ENCODE data around the gene TPPP. TPM values are rescaled to one million over a fixed set of nuclear protein-coding genes. Genes with fewer than 3 reads are reported as not detected.
A peak's percentile ranks its signal among the peaks of the same experiment; 100 is the strongest.
"Not testable (repeated sequence)": the region's sequence is repeated elsewhere in the genome, so short reads cannot be mapped to it uniquely, and the experiment has no call there.

Gene TPPP
- total and polyA plus RNA-seq, 2 of the 13 experiments (the other 11 are each of a cell fraction or from before 2014, with no cell fraction given) = 0.07 TPM; not detected in 1

DNA sequence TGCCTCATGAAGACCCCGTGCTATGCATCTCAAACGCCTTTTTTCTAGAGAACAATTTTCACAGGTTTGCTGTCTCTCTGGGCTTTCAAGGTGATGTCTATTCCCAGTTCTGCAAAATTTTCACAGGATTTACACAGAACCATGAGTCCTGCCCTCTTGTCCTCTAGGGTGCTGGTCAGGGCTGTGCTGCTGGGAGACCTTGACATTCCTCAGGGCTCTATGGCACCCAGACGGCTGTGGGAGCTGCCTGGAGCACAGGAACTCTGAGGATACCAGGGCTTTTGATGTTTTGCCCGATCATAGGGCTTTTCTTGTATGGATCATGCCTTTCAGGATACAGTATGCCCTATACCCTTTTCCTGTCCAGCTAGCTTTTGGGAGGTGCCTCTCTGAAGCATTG, 22.5 kb upstream of the TPPP start:
- 27% methylated on average over 4 of the region's 4 CpGs for WGBS (ENCODE audit: low lambda C conversion rate)
- not testable (repeated sequence) for H3K9me3 ChIP-seq (ENCODE audit: low read length)

DNA sequence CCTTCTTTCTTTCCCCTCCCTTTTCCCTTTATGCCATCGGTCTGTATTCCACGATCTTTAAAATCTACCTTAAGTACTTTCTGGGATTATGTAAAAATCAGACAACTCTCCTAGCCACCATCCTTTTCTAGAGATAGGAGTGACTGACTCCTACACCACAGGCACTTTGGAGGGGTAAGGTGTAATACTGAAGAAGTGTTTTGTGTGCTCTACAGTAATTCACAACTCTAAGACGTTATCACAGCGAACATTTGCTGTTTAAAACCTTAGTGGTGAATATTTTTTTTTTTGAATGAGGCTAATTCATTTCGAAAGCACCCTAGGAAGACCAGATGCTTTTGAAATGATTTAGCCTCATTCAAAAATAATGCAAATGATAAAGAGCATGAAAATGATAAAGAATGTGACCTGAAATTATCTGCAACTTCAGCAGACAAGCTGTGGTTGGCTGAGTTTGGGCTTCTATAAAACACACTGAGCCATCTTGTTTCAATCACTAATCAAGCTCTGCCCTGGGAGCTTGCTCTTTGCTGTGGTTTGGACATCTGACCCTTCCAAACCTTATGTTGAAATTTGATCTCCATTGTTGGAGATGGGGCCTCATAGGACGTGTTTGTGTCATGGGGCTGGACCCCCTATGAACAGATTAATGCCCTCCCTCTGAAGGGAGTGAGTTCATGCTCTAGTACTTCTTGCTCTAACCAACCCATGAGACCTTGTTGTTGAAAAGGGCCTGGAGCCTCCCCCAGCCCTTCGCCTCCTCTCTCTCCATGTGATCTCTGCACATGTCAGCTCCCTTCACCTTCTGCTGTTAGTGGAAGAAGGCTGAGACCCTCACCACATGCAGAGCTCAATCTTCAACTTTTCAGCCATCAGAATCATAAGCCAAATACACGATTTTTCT, 21.3 kb upstream of the TPPP start:
- H3K27ac ChIP-seq (ENCODE audit: extremely low read length, insufficient read depth, low read length); H3K9me3 ChIP-seq (ENCODE audit: low read length); CTCF ChIA-PET (ENCODE audit: low intra/inter-chr PET ratio, low total read pairs); H3K4me1 ChIP-seq (ENCODE audit: insufficient read depth, low read length); H3K4me3 ChIP-seq (replicated peaks in 1 of 3; ENCODE audit: insufficient read depth in 1 of 3, low read depth in 2 of 3, low read length in 3 of 3); H3K36me3 ChIP-seq (replicated peaks in 1 of 2; ENCODE audit: control insufficient read depth in 1 of 2, insufficient read depth in 2 of 2, low read length in 2 of 2); H3K79me2 ChIP-seq (ENCODE audit: insufficient read depth, low read length); H3K9ac ChIP-seq (ENCODE audit: insufficient read depth, low read depth, low read length); H2AFZ ChIP-seq (ENCODE audit: low read length); H4K20me1 ChIP-seq (ENCODE audit: insufficient read depth, low read length); H3K27me3 ChIP-seq (ENCODE audit: control insufficient read depth in 1 of 2, insufficient read depth in 2 of 2, low read length in 2 of 2); BruUV-seq (replicated peaks); DNase-seq (ENCODE audit: low spot score); POLR2A ChIA-PET; H3K4me2 ChIP-seq (ENCODE audit: low read depth, low read length): not testable (repeated sequence)
- 30% methylated on average over 8 of the region's 8 CpGs for WGBS (ENCODE audit: low lambda C conversion rate)
- intact Hi-C loops (cut with micrococcal nuclease; ENCODE audit: unreplicated experiment) = loop anchor here (5.0 kb wide), 1 partner anchor 83 kb away; no protein-coding TSS in a partner anchor
- peak; percentile 23 for FAIRE-seq
- ATAC-seq = peak; percentile 52
- in situ Hi-C loops (cut with HindIII; ENCODE audit: extremely low pct_ligation_motif_present, low pct_unique_long_range_greater_than_20kb) = loop anchor here (5.0 kb wide), 1 partner anchor 83 kb away; no protein-coding TSS in a partner anchor

More for the DNA sequence above, 22.5 kb upstream of the TPPP start:
- H3K4me1 ChIP-seq (ENCODE audit: insufficient read depth, low read length); H3K4me2 ChIP-seq (ENCODE audit: low read depth, low read length); H3K27ac ChIP-seq (ENCODE audit: extremely low read length, insufficient read depth, low read length); FAIRE-seq; BruUV-seq (replicated peaks); H3K4me3 ChIP-seq (replicated peaks in 1 of 3; ENCODE audit: insufficient read depth in 1 of 3, low read depth in 2 of 3, low read length in 3 of 3); H3K79me2 ChIP-seq (ENCODE audit: insufficient read depth, low read length); H3K27me3 ChIP-seq (ENCODE audit: control insufficient read depth in 1 of 2, insufficient read depth in 2 of 2, low read length in 2 of 2); POLR2A ChIA-PET; H3K36me3 ChIP-seq (replicated peaks in 1 of 2; ENCODE audit: control insufficient read depth in 1 of 2, insufficient read depth in 2 of 2, low read length in 2 of 2); H3K9ac ChIP-seq (ENCODE audit: insufficient read depth, low read depth, low read length); H2AFZ ChIP-seq (ENCODE audit: low read length); intact Hi-C loops (cut with micrococcal nuclease; ENCODE audit: unreplicated experiment); DNase-seq (ENCODE audit: low spot score); H4K20me1 ChIP-seq (ENCODE audit: insufficient read depth, low read length); CTCF ChIA-PET (ENCODE audit: low intra/inter-chr PET ratio, low total read pairs): not testable (repeated sequence)
- in situ Hi-C loops (cut with HindIII; ENCODE audit: extremely low pct_ligation_motif_present, low pct_unique_long_range_greater_than_20kb) = loop anchor here (5.0 kb wide), 1 partner anchor 82 kb away; no protein-coding TSS in a partner anchor
- peak; percentile 82 for ATAC-seq
- peak; percentile 97 for TF ChIP-seq ZNF317 (CRISPR knock-in tag; IDR thresholded peaks at IDR 0.05)

DNA sequence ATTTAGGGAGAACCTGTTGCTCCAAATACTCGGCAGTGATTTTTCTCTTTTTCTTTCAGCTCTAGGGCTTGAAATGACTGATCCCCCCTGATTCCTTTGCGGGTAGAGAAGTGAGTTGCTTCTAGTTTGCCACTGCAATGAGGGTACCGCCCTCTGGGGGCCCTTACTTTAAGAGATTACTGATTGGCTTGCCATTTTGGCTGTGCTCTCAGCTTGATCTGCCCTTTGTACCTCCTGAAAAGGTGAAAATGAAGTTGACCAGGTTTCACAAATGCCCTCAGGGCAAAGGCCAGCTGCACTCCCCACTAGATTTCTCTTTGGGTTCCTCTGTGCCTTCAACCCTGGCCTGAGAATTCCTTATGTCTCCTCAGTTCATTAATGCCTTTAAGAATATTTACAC, 20.5 kb upstream of the TPPP start:
- ATAC-seq = not testable (repeated sequence)

DNA sequence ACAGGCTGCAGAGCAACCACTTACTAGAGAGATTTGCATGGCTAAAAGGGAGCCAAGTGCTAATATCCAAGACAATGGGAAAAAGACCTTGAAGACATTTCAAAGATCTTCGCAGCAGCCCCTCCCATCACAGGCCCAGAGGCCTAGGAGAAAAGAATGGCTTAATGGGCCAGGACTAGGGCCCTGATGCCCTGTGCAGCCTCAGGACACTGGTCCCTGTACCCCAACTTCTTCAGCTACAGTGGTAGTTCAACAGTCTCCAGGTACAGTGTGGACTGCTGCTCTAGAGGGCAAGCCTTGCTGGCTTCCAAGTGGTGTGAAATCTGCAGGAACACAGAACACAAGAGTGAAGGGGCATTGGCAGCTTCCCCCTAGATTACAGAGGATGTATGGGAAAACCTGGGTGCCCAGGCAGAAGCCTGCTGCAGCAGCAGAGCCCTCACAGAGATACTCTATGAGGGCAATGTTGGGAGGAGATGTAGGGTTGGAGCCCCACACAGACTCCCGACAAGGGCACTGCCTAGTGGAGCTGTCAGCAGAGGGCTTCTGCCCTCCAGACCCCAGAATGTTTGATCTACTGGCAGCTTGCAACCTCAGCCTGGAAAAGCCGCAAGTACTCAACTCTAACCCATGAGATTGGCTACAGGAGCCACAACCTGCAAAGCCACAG, 15.8 kb upstream of the TPPP start:
- H3K27me3 ChIP-seq (ENCODE audit: control insufficient read depth in 1 of 2, insufficient read depth in 2 of 2, low read length in 2 of 2); ATAC-seq; H3K4me1 ChIP-seq (ENCODE audit: insufficient read depth, low read length); CTCF ChIA-PET (ENCODE audit: low intra/inter-chr PET ratio, low total read pairs); H3K79me2 ChIP-seq (ENCODE audit: insufficient read depth, low read length); POLR2A ChIA-PET; H3K4me3 ChIP-seq (replicated peaks in 1 of 3; ENCODE audit: insufficient read depth in 1 of 3, low read depth in 2 of 3, low read length in 3 of 3); FAIRE-seq; intact Hi-C loops (cut with micrococcal nuclease; ENCODE audit: unreplicated experiment); H3K9me3 ChIP-seq (ENCODE audit: low read length); DNase-seq (ENCODE audit: low spot score); H3K9ac ChIP-seq (ENCODE audit: insufficient read depth, low read depth, low read length); H3K36me3 ChIP-seq (replicated peaks in 1 of 2; ENCODE audit: control insufficient read depth in 1 of 2, insufficient read depth in 2 of 2, low read length in 2 of 2); H4K20me1 ChIP-seq (ENCODE audit: insufficient read depth, low read length); H2AFZ ChIP-seq (ENCODE audit: low read length); in situ Hi-C loops (cut with HindIII; ENCODE audit: extremely low pct_ligation_motif_present, low pct_unique_long_range_greater_than_20kb); H3K4me2 ChIP-seq (ENCODE audit: low read depth, low read length); H3K27ac ChIP-seq (ENCODE audit: extremely low read length, insufficient read depth, low read length); BruUV-seq (replicated peaks): not testable (repeated sequence)
- WGBS (ENCODE audit: low lambda C conversion rate) = 14% methylated on average over 1 of the region's 3 CpGs

More for the DNA sequence above, 20.5 kb upstream of the TPPP start:
- H3K4me3 ChIP-seq (replicated peaks in 1 of 3; ENCODE audit: insufficient read depth in 1 of 3, low read depth in 2 of 3, low read length in 3 of 3); H2AFZ ChIP-seq (ENCODE audit: low read length); H3K4me1 ChIP-seq (ENCODE audit: insufficient read depth, low read length); H3K4me2 ChIP-seq (ENCODE audit: low read depth, low read length); H3K27ac ChIP-seq (ENCODE audit: extremely low read length, insufficient read depth, low read length); BruUV-seq (replicated peaks); POLR2A ChIA-PET; in situ Hi-C loops (cut with HindIII; ENCODE audit: extremely low pct_ligation_motif_present, low pct_unique_long_range_greater_than_20kb); FAIRE-seq; H3K36me3 ChIP-seq (replicated peaks in 1 of 2; ENCODE audit: control insufficient read depth in 1 of 2, insufficient read depth in 2 of 2, low read length in 2 of 2); H3K9me3 ChIP-seq (ENCODE audit: low read length); H3K9ac ChIP-seq (ENCODE audit: insufficient read depth, low read depth, low read length); H3K79me2 ChIP-seq (ENCODE audit: insufficient read depth, low read length); H4K20me1 ChIP-seq (ENCODE audit: insufficient read depth, low read length); H3K27me3 ChIP-seq (ENCODE audit: control insufficient read depth in 1 of 2, insufficient read depth in 2 of 2, low read length in 2 of 2); DNase-seq (ENCODE audit: low spot score); CTCF ChIA-PET (ENCODE audit: low intra/inter-chr PET ratio, low total read pairs): not testable (repeated sequence)
- WGBS (ENCODE audit: low lambda C conversion rate) = 34% methylated on average over 3 of the region's 3 CpGs
- intact Hi-C loops (cut with micrococcal nuclease; ENCODE audit: unreplicated experiment) = loop anchor here (5.0 kb wide), 1 partner anchor 84 kb away; no protein-coding TSS in a partner anchor

Measured in HepG2 (cell line).